NCI-H1694 (cell line): Measurements from ENCODE around the gene LCE3A.
"Not testable (repeated sequence)": the region's sequence is repeated elsewhere in the genome, so short reads cannot be mapped to it uniquely, and the experiment has no call there.

Experiments
- DNase-seq: peaks from one replicate; lab custom pipeline; 2025; lab: John Stamatoyannopoulos, UW

LCE3A gene

DNA sequence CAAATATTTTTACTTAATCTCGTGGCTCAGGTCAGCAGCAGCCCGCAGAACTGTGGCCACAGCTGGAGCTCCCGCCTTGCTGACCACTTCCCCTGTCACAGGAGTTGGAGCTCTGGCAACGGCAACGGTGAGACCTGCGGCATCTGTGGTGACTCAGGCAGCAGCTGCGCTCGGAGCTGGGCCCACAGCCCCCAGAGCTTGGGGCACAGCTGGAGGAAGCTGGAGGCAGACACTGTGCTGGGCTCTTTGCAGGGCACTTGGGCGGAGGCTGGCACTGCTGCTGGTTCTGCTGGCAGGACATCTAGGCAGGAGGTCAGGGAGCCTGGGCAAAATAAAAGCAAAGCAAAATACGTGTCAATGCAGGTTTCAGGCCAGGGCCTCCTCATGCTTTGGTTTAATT is at the start of gene LCE3A:
LCE3A (minus strand) TSS at position 301 of the 400 bp plus-strand sequence; CDS start at position 301, 0 bp downstream.
- no peak for DNase-seq

DNA sequence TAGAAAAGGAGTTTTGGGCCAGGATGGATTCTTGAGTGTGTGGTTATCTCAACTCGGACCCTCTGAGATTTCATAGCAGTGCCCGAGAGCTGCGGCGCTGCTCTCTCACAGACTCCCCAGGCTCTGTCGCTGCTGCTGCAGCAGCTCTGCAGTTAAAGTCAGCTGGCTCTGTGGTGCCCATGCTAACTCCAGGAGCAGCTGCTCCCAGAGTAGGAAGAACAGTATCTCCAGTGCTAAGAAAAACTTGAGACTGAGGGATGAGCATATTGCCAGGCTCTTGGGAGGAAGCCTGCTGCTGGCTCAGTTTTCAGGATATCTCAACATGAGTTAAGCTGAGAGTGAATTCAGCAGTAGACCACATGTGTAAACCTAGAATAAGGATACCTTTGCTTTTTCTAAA is 44.7 kb upstream of the LCE3A start:
- no peak for DNase-seq

DNA sequence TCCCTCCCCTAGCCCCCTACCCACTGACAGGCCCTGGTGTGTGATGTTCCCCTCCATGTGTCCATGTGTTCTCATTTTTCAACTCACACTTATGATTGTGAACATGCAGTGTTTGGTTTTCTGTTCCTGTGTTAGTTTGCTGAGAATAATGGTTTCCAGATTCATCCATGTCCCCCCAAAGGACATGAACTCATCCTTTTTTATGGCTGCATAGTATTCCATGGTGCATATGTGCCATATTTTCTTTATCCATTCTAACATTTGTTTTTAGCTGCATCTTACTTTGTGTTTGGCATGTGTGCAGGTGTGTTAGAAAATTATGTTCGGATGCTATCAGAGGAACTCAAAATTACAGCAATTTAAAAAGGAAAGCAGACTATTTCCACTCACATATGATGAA is 43.3 kb upstream of the LCE3A start:
- DNase-seq: not testable (repeated sequence)

DNA sequence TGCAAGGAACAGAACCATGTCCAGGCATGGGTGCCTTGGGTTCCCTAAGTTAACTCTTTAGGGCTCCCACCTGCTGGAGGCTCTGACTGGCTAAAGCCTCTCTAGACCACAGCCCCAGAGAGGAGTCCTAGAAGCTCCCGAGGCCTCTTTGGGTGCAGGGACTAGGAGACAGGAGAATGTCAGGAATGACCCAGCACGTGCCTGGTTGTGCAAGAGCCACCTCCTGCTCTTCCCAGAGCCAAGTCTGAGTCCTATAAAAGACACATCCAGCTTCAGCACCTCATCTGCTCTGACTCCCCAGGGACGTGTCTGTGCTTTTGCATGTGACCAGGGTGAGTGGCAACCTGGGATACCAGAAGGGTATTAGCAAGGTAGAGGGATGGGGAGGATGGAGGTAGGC is 40.2 kb upstream of the LCE3A start, which contains the start of gene LCE2D:
LCE2D (plus strand) TSS at position 283 of the 400 bp plus-strand sequence. CDS start 726 bp downstream, outside the sequence.
- no peak for DNase-seq

DNA sequence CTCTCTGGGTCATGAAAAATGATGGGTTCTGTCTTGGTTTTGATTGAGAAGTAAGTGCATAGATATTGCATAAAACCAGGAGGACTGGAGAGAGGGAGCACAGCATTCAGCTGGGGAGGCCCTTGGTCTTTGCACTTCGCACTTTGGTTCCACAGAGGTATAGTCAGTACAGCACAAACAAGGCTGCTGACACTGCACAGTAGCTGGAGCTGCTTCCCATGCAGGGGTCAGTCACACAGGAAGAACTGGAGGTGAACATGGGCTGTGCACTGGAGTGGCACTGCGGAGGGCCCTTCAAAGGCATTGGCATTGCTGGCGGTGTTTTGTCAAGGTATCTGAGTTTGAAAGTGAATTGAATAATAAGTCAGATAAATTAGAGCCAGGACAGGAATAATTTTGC is 35.7 kb upstream of the LCE3A start:
- DNase-seq: no peak

DNA sequence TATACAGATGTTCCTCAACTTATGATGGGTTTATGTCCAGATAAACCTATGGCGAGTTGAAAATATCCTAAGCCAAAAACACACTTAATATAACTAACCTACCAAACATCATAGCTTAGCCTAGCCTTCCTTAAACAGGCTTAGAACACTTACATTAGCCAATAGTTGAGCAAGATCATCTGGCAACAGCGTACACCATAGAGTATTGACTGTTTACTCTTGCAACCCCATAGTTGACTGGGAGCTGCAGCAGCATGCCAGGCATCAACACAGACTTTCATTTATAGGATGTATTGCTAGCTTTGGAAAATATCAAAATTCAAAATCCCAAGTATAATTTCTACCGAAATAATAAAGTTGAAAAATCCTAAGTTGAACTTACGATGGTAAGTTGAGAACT is 34.8 kb upstream of the LCE3A start:
- no peak for DNase-seq

GRCh38 chr1:152656459-152656858 is 33.6 kb upstream of the LCE3A start:
- DNase-seq: no peak

GRCh38 chr1:152654110-152654509 is 31.2 kb upstream of the LCE3A start:
- DNase-seq: peak; percentile 71

DNA sequence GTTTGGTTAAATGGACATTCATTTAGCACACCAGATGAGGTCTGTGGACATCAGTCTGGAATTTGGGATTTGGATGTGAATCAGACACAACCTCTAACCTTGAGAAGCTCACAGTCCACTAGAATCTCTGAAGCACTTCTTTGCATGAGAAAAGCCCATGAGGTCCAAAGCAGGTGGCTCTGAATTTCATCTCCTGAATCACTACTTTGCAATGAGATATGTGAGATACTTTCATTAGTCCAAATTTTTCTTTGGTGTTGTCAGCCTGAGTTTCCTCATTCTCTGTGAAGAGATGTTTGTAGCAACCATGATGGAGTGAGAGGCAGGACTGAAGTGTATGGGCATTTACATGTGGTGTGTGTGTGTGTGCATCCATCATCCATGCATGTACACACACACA is 23.8 kb upstream of the LCE3A start:
- no peak for DNase-seq

DNA sequence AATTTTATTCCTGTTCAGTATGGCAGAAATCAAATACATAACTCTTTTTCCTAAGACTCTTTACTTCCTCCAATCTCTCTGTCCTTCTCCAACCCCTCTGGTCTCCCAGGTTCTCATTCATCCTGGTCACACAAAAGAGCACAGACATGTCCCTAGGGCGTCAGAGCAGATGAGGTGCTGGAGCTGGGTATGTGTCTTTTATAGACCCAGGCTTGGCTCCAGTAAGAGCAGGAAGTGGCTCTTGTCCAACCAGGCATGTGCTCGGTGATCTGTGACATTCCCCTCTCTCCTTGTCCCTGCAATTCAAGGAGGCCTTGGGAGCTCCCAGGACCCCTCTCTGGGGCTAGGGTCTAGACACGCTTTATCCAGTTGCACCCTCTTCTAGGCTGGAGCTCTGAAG is 22.2 kb upstream of the LCE3A start:
- DNase-seq: no peak

- DNase-seq: no peak
These were observed 21.0 kb upstream of the LCE3A start for GRCh38 chr1:152643945-152644344.

GRCh38 chr1:152640351-152640750 is 17.4 kb upstream of the LCE3A start:
- DNase-seq: no peak

- no peak for DNase-seq
These were observed 7.7 kb upstream of the LCE3A start for GRCh38 chr1:152630596-152630995.

GRCh38 chr1:152626744-152627143 is 3.8 kb upstream of the LCE3A start:
- no peak for DNase-seq

- no peak for DNase-seq
These were observed 421 bp upstream of the LCE3A start for GRCh38 chr1:152623203-152623844.

DNA sequence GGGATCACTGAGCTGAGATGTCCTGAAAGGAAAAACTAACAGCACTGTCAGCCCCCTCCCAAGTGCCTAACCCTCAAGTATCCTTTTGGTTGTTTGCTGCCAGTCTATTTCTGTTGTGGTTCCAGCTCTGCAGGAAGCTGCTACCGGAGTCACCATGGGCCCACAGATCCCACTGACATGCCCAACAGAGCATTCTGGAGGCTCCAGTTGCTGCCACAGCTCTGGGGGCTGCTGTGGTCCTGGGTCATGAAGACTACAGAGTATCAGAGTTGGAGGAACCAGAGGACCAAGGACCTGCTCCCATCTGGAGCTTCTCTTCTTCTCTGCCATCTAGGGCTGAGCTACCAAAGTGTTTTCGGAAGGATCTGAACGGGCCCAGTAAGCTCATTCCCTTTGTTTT is 910 bp downstream of the LCE3A start:
- no peak for DNase-seq

GRCh38 chr1:152613511-152613910 is 9.4 kb downstream of the LCE3A start, which contains the start of gene LCE3B:
TSS of gene LCE3B (plus strand) at chr1:152613811. CDS start at chr1:152613811, 0 bp downstream.
- DNase-seq: no peak

DNA sequence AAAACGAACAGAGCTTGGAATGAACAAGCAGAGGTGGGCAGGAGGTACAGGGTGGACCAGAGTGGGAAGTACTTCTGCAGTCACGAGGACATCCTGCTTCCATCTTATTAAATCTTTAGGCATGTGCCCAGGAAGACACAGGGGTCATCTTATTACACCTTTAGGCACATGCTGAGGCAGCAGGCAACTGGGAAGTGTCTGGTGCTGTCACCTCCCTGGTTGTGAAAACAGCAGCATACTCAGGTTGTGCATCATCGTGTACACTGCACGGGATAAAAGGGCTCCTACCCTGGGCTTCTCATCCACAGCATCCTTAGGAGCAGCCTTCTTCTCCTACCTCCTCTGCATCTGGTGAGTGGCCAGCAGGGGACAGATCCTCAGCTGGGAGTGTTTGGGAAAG is 23.0 kb downstream of the LCE3A start, which contains the start of gene LCE3C:
LCE3C (plus strand) TSS at position 301 of the 400 bp plus-strand sequence. CDS start 498 bp downstream, outside the sequence.
- DNase-seq: no peak

DNA sequence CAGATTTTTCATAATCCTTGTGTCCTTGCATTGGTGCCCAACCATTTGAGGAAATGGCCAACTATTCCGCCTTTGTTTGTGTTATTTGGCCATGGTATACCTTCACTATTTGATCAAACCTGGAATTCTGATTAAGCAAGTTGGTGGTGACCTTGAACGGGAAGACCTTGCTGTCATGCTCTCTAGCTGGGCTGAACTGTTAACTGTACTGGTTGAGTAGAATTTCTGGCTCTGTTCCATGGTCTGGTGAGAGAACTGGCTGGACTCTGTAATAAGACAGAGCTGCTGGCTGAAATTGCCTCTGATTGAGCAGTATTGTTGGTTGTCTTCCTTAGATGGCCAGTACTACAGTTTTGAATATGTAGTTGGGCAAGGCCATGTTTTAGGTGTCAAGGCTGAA is 25.9 kb downstream of the LCE3A start:
- no peak for DNase-seq

GRCh38 chr1:152585586-152585985 is 37.3 kb downstream of the LCE3A start:
- DNase-seq: no peak

DNA sequence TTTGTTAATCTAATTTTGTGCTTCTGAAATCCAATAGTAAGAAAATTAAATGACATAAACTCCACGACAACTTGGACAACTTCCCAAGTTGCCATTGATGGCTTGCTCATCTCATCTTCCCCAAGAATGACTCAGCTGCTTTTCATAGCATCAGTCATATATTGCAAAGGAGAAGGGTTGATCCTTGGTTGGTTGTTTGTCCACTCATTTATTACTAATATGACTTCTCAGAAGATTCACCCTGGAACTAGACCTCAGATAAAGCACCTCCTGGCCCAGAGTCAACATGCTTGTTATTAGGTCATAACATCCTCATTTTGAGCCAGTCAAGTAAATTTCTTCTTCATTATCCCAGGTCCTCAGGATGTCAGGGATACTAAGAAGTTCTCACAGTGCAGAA is 40.3 kb downstream of the LCE3A start:
- no peak for DNase-seq

DNA sequence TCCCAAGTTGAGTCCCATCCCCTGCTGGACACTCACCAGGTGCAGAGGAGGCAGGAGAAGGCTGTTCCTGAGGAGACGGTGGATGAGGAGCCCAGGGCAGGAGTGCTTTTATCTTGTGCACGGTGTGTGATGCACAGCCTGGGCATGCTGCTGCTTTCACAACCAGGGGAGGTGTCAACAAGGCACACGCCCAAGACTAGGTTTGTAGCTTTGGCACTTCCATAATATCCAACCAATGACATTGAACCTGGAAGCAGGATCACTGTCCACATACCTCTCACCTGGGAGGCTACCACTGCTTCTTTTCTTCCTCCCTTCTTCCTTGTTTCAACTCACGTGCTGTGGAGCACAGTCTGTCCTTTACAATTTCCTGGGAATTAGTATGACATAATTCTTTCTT is 42.5 kb downstream of the LCE3A start, which contains the start of gene LCE3D:
LCE3D (minus strand) TSS at position 84 of the 400 bp plus-strand sequence. CDS start 580 bp downstream, outside the sequence.
- no peak for DNase-seq

- not testable (repeated sequence) for DNase-seq
These were observed 43.4 kb downstream of the LCE3A start for GRCh38 chr1:152579526-152579925.

GRCh38 chr1:152577168-152577567 is 45.7 kb downstream of the LCE3A start:
- DNase-seq: no peak
